Activated CD8-positive, alpha-beta memory T cell treated with anti-CD3 and anti-CD28 coated beads for 36 hours (primary cell): ENCODE results near the gene GANC. TPM values are rescaled to one million over a fixed set of nuclear protein-coding genes. Genes with fewer than 3 reads are reported as not detected.
"Not testable (repeated sequence)": the region's sequence is repeated elsewhere in the genome, so short reads cannot be mapped to it uniquely, and the experiment has no call there.

ENCODE experiments used
- CTCF ChIA-PET: fragments of 350-600 bp; sonication (Branson Sonifier 250); formaldehyde crosslinking; loops from one replicate; lab custom pipeline; 2021; ENCODE audit warnings: antibody characterized with exemption; lab: Charles Lee
- POLR2A ChIA-PET: fragments of 350-600 bp; sonication (Branson Sonifier 250); formaldehyde crosslinking; loops from one replicate; lab custom pipeline; 2021; ENCODE audit warnings: antibody characterized with exemption; lab: Charles Lee
- total RNA-seq, 2 experiments: library from RNA; stranded (reverse); gene quantifications; one replicate each; pipeline ENCODE4 v1.2.3, GENCODE V29; 2021

Gene GANC
- total RNA-seq, 2 experiments from 2014 or later: 18.2 to 20.4 TPM

- POLR2A ChIA-PET: no interaction called here
- CTCF ChIA-PET: no interaction called here
These were observed 6.3 kb downstream of the GANC start for GRCh38 chr15:42279234-42279723.

- POLR2A ChIA-PET: no interaction called here
- CTCF ChIA-PET: no interaction called here
These were observed 9.3 kb downstream of the GANC start for GRCh38 chr15:42282344-42282743.

GRCh38 chr15:42282926-42283325 lies 9.9 kb downstream of the GANC start:
- ChIA-PET CTCF (no interaction called here), POLR2A (no interaction called here)

- ChIA-PET CTCF (no interaction called here), POLR2A (no interaction called here)
These were observed 10.7 kb downstream of the GANC start for GRCh38 chr15:42283671-42284070.

GRCh38 chr15:42284551-42284950 lies 11.6 kb downstream of the GANC start:
- ChIA-PET CTCF (no interaction called here), POLR2A (no interaction called here)

- CTCF ChIA-PET: no interaction called here
These were observed 12.0 kb downstream of the GANC start for GRCh38 chr15:42285034-42285433.

GRCh38 chr15:42286445-42287029 lies 13.5 kb downstream of the GANC start:
- ChIA-PET CTCF (no interaction called here), POLR2A (no interaction called here)

More at GRCh38 chr15:42285034-42285433, 12.0 kb downstream of the GANC start:
- POLR2A ChIA-PET: no interaction called here

- POLR2A ChIA-PET: no interaction called here
- CTCF ChIA-PET: interaction anchor here (0.5 kb wide), 1 partner anchor 44 kb away, joined by 3 read pairs; no protein-coding TSS in a partner anchor
These were observed 14.9 kb downstream of the GANC start for GRCh38 chr15:42287931-42288330.

GRCh38 chr15:42289166-42289565 lies 16.2 kb downstream of the GANC start:
- POLR2A ChIA-PET: no interaction called here
- CTCF ChIA-PET: no interaction called here

GRCh38 chr15:42301004-42301403 lies 28.0 kb downstream of the GANC start:
- POLR2A ChIA-PET, CTCF ChIA-PET: not testable (repeated sequence)

GRCh38 chr15:42306681-42307080 lies 33.7 kb downstream of the GANC start:
- CTCF ChIA-PET: interaction anchor here (0.6 kb wide), 1 partner anchor 396 kb away, joined by 6 read pairs; no protein-coding TSS in a partner anchor

GRCh38 chr15:42313463-42313862 lies 40.5 kb downstream of the GANC start:
- CTCF ChIA-PET: no interaction called here
- POLR2A ChIA-PET: interaction anchor here (0.6 kb wide), 1 partner anchor 99 kb away, joined by 3 read pairs; no protein-coding TSS in a partner anchor

More at GRCh38 chr15:42306681-42307080, 33.7 kb downstream of the GANC start:
- POLR2A ChIA-PET: interaction anchor here (0.5 kb wide), 1 partner anchor 79 kb away, joined by 3 read pairs; no protein-coding TSS in a partner anchor

GRCh38 chr15:42314818-42315217 lies 41.8 kb downstream of the GANC start:
- CTCF ChIA-PET: no interaction called here
- POLR2A ChIA-PET: no interaction called here

- ChIA-PET POLR2A (no interaction called here), CTCF (no interaction called here)
These were observed 42.5 kb downstream of the GANC start for GRCh38 chr15:42315521-42315920.

GRCh38 chr15:42316282-42316805 lies 43.3 kb downstream of the GANC start:
- CTCF ChIA-PET, POLR2A ChIA-PET: not testable (repeated sequence)

- POLR2A ChIA-PET: no interaction called here
- CTCF ChIA-PET: no interaction called here
These were observed 46.2 kb downstream of the GANC start for GRCh38 chr15:42319206-42319605.

- ChIA-PET CTCF (no interaction called here), POLR2A (no interaction called here)
These were observed 51.3 kb downstream of the GANC start for GRCh38 chr15:42324308-42324707.

GRCh38 chr15:42329161-42329560 lies 56.2 kb downstream of the GANC start:
- ChIA-PET CTCF (no interaction called here), POLR2A (no interaction called here)

- POLR2A ChIA-PET: no interaction called here
- CTCF ChIA-PET: no interaction called here
These were observed 57.0 kb downstream of the GANC start for GRCh38 chr15:42329992-42330391.

GRCh38 chr15:42331235-42331634 lies 58.2 kb downstream of the GANC start:
- POLR2A ChIA-PET: no interaction called here
- CTCF ChIA-PET: interaction anchor here (0.7 kb wide), 1 partner anchor 78 kb away, joined by 4 read pairs; no protein-coding TSS in a partner anchor

GRCh38 chr15:42332331-42332730 lies 59.3 kb downstream of the GANC start:
- ChIA-PET POLR2A (no interaction called here), CTCF (no interaction called here)
